ENCODE measurements around the gene LIMA1.

DNA sequence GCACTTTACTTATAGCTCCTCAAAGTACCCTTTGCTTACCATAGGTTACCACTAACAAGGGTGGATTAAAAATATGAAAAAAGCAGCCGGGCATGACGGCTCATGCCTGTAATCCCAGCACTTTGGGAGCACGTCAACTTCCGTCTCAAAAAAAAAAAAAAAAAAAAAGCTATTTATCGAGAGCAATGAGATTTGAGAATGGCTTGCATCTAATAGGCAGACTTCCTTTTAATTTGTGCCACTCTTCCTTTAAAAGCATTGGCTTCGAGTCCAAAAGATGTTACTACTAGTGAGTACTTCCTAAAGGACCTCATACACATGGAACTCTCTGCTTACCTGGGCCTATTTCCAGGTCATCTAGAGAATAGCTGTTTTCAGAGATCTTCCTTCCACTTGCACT, 77.7 kb downstream of the LIMA1 start:
- TF ChIP-seq, protein P1, sequence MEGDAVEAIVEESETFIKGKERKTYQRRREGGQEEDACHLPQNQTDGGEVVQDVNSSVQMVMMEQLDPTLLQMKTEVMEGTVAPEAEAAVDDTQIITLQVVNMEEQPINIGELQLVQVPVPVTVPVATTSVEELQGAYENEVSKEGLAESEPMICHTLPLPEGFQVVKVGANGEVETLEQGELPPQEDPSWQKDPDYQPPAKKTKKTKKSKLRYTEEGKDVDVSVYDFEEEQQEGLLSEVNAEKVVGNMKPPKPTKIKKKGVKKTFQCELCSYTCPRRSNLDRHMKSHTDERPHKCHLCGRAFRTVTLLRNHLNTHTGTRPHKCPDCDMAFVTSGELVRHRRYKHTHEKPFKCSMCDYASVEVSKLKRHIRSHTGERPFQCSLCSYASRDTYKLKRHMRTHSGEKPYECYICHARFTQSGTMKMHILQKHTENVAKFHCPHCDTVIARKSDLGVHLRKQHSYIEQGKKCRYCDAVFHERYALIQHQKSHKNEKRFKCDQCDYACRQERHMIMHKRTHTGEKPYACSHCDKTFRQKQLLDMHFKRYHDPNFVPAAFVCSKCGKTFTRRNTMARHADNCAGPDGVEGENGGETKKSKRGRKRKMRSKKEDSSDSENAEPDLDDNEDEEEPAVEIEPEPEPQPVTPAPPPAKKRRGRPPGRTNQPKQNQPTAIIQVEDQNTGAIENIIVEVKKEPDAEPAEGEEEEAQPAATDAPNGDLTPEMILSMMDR (IDR thresholded peaks at IDR 0.05; ENCODE audit: low read depth, low read length, poor library complexity, severe bottlenecking), result no peak
- TF ChIP-seq EZH2phosphoT487 (IDR thresholded peaks at IDR 0.05; ENCODE audit: borderline replicate concordance, low read length), result no peak
